SJCRH30 (cell line): ENCODE data around the gene NTRK3. TPM values are rescaled to one million over a fixed set of nuclear protein-coding genes. Genes with fewer than 3 reads are reported as not detected.

Source experiments
- DNase-seq, 2 experiments: peaks; one replicate each; pipeline ENCODE4 v3.0.0-alpha.2; 2015 to 2020
- H3K27ac ChIP-seq: fragments of 250-450 bp; sonication (Bioruptor Pico); 2 replicates; pipeline ENCODE4 v1.5.1; 2020; ENCODE audit warnings: mild to moderate bottlenecking, moderate library complexity
- H3K27me3 ChIP-seq: fragments of 250-450 bp; sonication (Bioruptor Pico); 2 replicates; pipeline ENCODE4 v1.5.1; 2020; ENCODE audit warnings: mild to moderate bottlenecking, moderate library complexity
- H3K36me3 ChIP-seq: fragments of 250-450 bp; sonication (Bioruptor Pico); 2 replicates; pipeline ENCODE4 v1.5.1; 2020; ENCODE audit warnings: mild to moderate bottlenecking, moderate library complexity
- H3K4me1 ChIP-seq: fragments of 250-450 bp; sonication (Bioruptor Pico); 2 replicates; pipeline ENCODE4 v1.5.1; 2020; ENCODE audit warnings: mild to moderate bottlenecking, moderate library complexity
- H3K4me3 ChIP-seq: fragments of 250-450 bp; sonication (Bioruptor Pico); 2 replicates; pipeline ENCODE4 v1.5.1; 2020; ENCODE audit warnings: mild to moderate bottlenecking, moderate library complexity
- H3K9me3 ChIP-seq: fragments of 250-450 bp; sonication (Bioruptor Pico); replicated peaks from 2 replicates; pipeline ENCODE4 v1.5.1; 2020; ENCODE audit warnings: mild to moderate bottlenecking, moderate library complexity
- total RNA-seq: library from RNA; depleted of rRNA; stranded (reverse); fragments of >200 nt; shearing (Covaris generic); gene quantifications from 2 replicates; pipeline ENCODE4 v1.2.3, GENCODE V29; 2014

NTRK3 gene
- total RNA-seq, 1 experiment from 2014 or later: 7.6 TPM

DNA sequence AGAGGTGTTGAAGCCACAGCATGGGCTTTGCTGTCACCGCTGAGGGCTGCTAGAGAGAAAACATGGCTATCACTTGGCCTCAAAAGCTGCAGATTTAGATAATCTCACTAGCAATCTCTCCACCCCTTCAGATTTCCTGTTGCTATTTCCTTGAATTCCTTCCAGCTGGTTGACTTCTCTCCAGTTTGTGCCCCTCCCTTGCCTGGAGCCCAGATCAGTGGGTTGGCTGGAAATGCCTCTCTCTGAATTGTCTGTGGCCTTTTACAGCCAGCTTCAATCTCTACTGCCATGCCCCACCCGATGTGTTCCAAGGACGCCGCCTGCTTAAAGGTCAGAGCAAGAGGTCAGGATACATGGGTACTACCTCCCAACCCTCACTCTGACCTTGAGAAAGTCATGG lies 294.1 kb downstream of the NTRK3 start:
- no peaks in the 10 kb centered on the region for H3K27me3 ChIP-seq
- H3K36me3 ChIP-seq: no peaks in the 10 kb centered on the region
- DNase-seq: no peak
- no peak overlapping the region for H3K27ac ChIP-seq
- no peaks in the 10 kb centered on the region for H3K9me3 ChIP-seq
- no peaks in the 10 kb centered on the region for H3K4me1 ChIP-seq
- H3K4me3 ChIP-seq: no peak overlapping the region

DNA sequence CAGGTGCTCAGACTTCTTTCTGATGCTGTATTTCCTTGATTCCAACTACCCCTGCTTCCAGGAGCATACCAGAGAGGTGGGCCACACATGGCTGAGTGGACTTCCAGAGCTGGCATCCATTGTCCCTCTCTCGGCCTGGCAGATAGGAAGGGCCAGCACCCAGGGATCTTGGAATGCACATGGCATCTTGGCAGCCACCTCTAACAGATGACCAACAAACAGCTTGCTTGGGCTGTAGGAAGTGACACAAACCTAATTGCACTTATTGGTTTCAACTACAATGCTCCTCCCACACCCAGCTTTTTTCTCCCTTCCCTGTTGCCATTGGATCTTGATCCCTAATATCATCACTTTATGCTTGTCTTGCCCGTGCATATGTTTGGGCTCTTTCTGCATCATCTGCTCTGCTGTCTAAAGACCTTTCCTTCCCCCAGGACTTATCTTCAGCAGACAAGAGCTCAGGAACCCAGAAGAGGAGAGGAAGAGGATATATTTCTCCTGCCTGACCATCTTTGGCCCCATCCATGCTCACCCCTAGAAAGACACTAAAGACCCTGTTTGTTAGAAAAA lies 294.6 kb downstream of the NTRK3 start:
- H3K36me3 ChIP-seq: no peaks in the 10 kb centered on the region
- H3K27me3 ChIP-seq: no peaks in the 10 kb centered on the region
- H3K9me3 ChIP-seq: no peaks in the 10 kb centered on the region
- H3K4me3 ChIP-seq: no peak overlapping the region
- H3K4me1 ChIP-seq: no peaks in the 10 kb centered on the region
- H3K27ac ChIP-seq: no peak overlapping the region
- no peak for DNase-seq

DNA sequence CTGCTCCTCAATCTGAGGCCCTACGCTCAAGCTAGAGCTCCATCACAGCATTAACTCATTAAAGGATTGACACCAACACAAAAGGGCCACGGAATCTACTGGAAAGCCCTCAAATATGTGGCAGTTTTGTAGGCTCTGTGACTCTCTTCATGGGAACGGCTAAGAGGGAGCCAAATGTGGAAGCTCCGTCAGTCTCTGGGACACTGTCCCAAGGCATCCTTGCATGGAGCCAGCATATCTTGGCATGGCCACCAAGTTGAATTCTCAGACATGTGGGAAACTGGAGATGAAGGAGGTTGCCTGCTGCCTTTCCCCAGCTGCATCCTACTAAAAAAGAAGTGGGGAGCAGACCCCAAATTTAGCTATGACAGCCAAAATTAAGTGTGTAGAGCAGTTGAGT lies 296.9 kb downstream of the NTRK3 start:
- no peaks in the 10 kb centered on the region for H3K4me1 ChIP-seq
- no peaks in the 10 kb centered on the region for H3K36me3 ChIP-seq
- H3K27ac ChIP-seq: no peak overlapping the region
- DNase-seq: no peak
- no peaks in the 10 kb centered on the region for H3K27me3 ChIP-seq
- no peaks in the 10 kb centered on the region for H3K9me3 ChIP-seq
- no peak overlapping the region for H3K4me3 ChIP-seq

DNA sequence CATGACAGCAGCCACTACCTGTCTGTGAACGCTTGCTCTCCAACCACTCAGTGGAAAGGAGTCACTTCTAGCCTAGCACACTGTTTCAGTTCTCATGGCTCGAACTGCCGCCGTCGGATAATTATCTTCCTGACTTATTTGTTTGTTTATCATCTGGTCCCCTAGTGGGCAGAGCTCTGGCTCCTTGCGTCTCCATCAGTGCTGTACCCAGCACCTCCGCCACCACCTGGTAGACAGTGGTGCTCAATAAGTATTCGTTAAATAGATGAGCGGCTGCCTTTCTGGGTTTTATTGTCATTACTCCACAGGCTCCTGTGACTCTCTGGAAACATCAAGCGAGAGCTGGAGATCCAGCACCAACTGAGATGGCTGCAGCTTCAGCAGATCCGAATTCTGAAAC lies 297.5 kb downstream of the NTRK3 start:
- no peaks in the 10 kb centered on the region for H3K9me3 ChIP-seq
- no peak overlapping the region for H3K4me3 ChIP-seq
- no peaks in the 10 kb centered on the region for H3K27me3 ChIP-seq
- no peak for DNase-seq
- H3K4me1 ChIP-seq: no peaks in the 10 kb centered on the region
- no peaks in the 10 kb centered on the region for H3K36me3 ChIP-seq
- H3K27ac ChIP-seq: no peak overlapping the region

DNA sequence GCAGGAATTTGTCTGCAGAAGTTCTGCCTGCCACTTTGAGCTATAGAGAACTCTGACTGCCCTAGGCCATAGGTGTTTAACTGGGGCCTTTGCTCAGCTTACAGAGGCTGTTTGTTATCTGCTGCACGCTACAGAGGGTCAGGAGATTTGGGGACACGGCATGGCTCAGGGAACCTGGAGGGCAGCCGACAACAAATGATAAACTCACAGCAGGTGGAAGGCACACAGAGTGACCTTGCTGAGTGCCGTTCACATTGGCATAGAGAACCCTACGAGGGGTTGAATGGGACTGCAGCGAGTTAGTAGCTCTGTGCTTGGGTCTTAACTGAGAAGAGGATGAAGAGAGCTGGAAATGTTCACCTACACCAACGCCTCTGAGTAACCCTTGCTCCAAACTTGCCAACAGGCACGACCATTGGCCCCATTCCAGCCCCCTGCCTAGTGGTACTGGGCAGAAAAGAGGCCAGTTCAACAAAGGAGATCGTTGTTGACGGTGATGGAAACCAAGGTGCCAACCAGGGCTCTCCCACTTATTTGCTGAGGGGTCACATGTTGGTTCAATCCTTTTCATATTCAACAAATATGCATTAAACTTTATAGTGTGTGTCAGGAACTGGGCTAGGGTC lies 301.1 kb downstream of the NTRK3 start:
- no peaks in the 10 kb centered on the region for H3K36me3 ChIP-seq
- no peak overlapping the region for H3K27ac ChIP-seq
- H3K27me3 ChIP-seq: no peaks in the 10 kb centered on the region

DNA sequence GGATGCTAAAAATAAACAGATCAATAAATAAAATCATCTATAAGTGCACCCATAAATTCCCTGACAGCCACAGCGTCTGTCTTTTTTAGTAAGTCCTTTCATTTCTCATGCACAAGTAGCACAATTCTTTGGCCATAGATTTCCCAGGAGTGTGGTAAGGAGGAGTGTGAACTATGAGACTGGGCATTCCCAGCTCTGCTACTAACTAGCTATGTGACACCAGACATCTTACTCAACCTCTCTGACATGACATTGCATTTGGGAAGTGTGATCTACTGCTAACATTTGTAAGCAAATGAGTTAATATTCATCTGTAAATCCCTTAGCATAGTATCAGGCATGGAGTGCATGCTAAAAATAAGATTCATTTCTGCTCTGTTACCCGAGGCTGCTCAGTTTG lies 301.7 kb downstream of the NTRK3 start:
- Histone ChIP-seq H3K27me3 (no peaks in the 10 kb centered on the region), H3K9me3 (no peaks in the 10 kb centered on the region), H3K36me3 (no peaks in the 10 kb centered on the region), H3K4me1 (no peaks in the 10 kb centered on the region), H3K4me3 (no peak overlapping the region), H3K27ac (no peak overlapping the region)
- DNase-seq: no peak

More for the DNA sequence above, 301.1 kb downstream of the NTRK3 start:
- H3K9me3 ChIP-seq: no peaks in the 10 kb centered on the region
- no peak for DNase-seq
- no peaks in the 10 kb centered on the region for H3K4me1 ChIP-seq
- H3K4me3 ChIP-seq: no peak overlapping the region

DNA sequence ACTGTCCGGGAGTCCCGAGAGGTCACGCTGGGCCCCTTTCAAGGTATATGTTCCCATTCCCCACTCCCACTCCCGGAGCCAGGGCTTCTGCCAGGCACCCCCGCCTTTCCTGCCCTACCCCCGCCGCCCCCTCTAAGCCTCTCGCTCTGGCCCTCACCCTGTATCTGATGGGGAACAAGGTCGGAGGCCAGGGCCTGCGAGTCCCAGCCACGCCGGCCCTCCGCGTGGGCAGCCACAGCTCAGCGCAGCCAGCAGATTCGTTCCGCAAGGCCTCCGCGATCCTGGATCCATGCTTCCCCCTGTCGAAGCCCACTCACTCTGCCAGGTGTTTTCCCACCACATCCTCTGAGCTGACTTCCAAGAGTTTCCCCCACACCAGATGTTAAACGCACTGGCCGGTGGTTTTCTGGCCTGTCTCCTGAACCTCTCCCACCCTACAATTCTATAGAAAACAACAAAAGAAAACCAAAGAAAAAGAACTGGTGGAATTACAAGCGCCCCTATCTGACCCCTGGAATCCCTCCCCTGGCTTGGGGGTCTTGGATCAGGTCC lies 303.7 kb downstream of the NTRK3 start:
- Histone ChIP-seq H3K36me3 (no peaks in the 10 kb centered on the region), H3K27me3 (no peaks in the 10 kb centered on the region), H3K27ac (no peak overlapping the region), H3K4me3 (no peak overlapping the region), H3K9me3 (no peaks in the 10 kb centered on the region), H3K4me1 (no peaks in the 10 kb centered on the region)
- no peak for DNase-seq

DNA sequence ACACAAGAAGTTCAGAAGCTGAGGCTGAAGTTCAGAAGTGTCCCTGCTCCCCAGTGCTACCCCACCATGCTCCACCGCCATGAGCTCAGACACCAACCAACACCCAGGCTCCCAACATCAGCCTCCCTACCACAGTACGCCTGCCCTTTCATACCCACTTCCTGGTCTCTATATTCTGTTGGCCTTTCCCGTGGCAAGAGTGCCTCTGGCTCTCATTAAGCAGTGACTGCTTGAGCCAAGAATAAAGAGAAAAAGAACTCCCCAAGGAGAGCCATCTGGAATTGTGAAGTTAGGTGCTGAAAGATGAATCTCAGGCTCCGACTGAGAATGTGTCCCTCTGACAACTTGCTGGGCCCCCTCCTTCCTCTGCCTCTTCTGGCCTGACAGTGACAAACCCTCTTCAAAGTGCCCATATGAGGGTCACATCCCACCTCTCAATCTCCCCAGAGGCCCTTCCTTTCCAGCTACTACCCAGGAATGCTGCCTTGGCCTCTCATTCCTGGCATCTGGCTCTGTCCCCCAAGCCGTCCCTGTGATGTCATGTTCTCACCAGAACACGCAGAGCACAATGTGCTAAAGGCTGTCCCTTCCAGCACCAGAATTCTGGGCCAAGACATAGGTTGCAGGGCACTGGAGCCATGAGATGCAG lies 306.8 kb downstream of the NTRK3 start:
- DNase-seq: no peak
- H3K4me1 ChIP-seq: no peaks in the 10 kb centered on the region
- no peaks in the 10 kb centered on the region for H3K36me3 ChIP-seq
- H3K27me3 ChIP-seq: no peaks in the 10 kb centered on the region
- H3K27ac ChIP-seq: no peak overlapping the region
- no peaks in the 10 kb centered on the region for H3K9me3 ChIP-seq
- no peak overlapping the region for H3K4me3 ChIP-seq

DNA sequence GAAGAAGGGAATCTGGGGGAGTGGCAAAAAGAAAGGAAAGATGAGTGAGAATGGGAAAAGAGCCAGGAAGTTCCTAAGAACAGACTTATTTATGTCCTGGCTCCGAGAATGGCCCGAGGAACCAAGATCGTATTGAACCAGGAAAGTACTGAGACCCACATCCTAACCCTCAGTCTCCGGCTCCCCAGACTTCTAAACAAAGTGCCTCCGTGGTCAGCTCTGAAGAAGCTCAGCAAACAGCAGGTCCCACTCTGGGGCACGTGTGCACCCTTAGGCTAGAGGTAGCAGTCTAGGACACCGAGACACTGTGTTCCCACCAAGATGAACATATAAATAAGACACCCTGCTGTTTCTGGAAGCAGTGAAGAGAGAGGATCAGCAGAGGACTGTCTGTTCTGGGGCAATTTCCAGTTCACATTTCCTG lies 307.4 kb downstream of the NTRK3 start:
- H3K27me3 ChIP-seq: no peaks in the 10 kb centered on the region
- DNase-seq: no peak
- H3K27ac ChIP-seq: no peak overlapping the region
- H3K9me3 ChIP-seq: no peaks in the 10 kb centered on the region
- no peaks in the 10 kb centered on the region for H3K36me3 ChIP-seq
- no peak overlapping the region for H3K4me3 ChIP-seq
- no peaks in the 10 kb centered on the region for H3K4me1 ChIP-seq

DNA sequence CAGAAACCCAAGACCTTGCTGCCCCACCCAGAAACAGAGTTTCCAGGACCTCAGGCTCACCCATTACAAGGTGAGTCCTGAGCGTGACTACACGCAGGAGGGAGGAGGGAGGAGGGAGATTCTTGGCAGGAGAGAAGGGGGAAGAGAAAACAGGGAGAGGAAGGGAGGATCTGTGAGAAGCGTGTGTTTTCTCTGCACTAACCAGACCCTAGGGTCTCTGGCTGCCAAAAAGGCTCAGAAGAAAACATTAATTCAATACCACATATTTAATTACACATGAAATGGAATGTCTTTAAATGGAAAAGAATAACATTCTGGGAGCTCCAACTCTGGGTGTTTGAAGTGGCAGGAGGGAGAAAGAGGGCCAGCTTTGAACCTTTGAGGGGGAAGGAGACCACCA lies 309.0 kb downstream of the NTRK3 start:
- Histone ChIP-seq H3K4me1 (0 out of 2 replicates have a peak, but pooled peaks cover 3% of the 10 kb centered on the region), H3K36me3 (no peaks in the 10 kb centered on the region), H3K27me3 (no peaks in the 10 kb centered on the region), H3K9me3 (no peaks in the 10 kb centered on the region), H3K4me3 (no peak overlapping the region), H3K27ac (no peak overlapping the region)
- DNase-seq: no peak

DNA sequence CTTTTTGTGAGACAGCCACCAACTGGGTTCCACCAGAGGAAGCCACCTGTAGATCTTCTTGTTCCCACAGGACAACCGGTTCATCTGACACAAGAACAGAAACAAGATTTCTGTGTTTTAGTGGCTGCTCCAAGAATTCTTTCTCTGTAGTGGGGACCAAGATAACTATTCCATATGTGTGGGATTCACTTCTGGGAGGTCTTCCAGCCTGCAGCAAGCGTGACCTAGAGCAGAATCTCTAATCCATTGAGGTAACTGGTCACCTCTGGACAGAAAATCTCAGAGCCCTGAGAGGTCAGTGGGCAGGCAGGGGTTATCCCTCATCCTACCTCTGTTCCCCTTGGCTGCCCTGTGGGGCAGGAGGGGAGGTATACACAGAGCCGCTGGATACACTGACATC lies 311.3 kb downstream of the NTRK3 start:
- H3K4me1 ChIP-seq: peaks cover 6% of the 10 kb centered on the region; the same call in 1 of the 2 replicates
- no peaks in the 10 kb centered on the region for H3K36me3 ChIP-seq
- no peak overlapping the region for H3K27ac ChIP-seq
- H3K9me3 ChIP-seq: no peaks in the 10 kb centered on the region
- no peak for DNase-seq
- no peak overlapping the region for H3K4me3 ChIP-seq
- no peaks in the 10 kb centered on the region for H3K27me3 ChIP-seq

DNA sequence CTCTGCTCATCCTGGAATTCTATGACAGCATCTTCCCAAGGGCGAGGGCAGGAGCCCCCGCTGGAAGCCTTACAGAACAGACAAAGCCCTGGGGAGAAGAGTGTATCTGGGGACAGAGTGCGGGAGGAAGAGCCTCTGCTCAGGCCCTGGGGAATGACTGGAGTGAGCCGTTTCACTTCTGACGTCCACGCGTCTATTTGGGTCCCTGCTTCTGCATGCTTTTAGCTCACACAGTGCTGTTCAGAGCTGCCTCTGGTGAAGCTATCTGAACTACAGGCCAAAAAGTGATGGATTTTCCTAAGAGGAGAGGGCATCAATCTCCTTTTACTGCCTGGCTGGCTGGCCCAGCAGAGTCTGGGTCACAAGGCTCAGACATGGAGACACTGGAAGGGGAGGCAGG lies 311.8 kb downstream of the NTRK3 start:
- H3K4me3 ChIP-seq: no peak overlapping the region
- H3K27me3 ChIP-seq: no peaks in the 10 kb centered on the region
- no peaks in the 10 kb centered on the region for H3K9me3 ChIP-seq
- no peak overlapping the region for H3K27ac ChIP-seq
- no peak for DNase-seq
- peaks cover 6% of the 10 kb centered on the region; the same call in 1 of the 2 replicates for H3K4me1 ChIP-seq
- no peaks in the 10 kb centered on the region for H3K36me3 ChIP-seq

DNA sequence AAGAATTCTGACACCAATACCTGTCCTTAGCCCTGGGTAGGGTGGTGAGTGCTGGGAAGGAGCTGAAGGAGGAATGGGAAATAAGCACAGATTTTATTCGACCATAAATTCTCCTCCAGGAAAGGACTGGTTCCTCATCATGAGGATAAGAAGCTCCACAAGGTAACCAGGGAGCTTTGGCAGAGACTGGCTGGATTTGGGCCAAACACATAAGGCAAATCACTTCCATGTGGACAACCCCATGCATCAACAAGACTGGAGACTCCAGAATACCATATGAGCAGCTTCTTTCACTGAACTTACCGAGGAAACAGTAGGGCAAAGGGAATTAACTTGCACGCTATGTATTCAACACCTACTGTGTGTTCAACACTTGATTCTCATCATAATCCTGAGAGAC lies 312.5 kb downstream of the NTRK3 start:
- Histone ChIP-seq H3K36me3 (no peaks in the 10 kb centered on the region), H3K27ac (no peak overlapping the region), H3K4me3 (no peak overlapping the region), H3K27me3 (no peaks in the 10 kb centered on the region), H3K4me1 (peaks cover 6% of the 10 kb centered on the region; the same call in 1 of the 2 replicates), H3K9me3 (no peaks in the 10 kb centered on the region)
- DNase-seq: no peak

DNA sequence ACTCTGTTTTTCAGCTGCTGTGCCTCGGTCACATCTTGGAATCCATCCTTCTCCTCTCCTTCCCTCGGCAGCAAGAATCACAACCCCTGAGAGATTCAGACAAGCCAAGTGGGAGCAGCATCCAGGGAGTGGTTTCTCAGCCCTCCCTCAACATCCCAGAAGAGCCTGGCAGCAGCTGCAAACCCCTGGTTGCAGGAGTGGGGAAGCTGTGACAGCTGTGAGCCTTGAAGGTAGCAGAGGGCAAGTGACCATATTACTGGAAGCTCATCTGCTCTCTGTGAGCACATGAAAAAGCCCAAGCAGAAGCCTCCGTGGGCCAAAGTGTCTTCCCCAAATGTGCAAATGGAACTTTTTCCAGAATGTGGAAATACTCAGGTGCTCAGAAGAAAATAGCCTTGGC lies 312.9 kb downstream of the NTRK3 start:
- H3K27ac ChIP-seq: no peak overlapping the region
- no peaks in the 10 kb centered on the region for H3K9me3 ChIP-seq
- no peaks in the 10 kb centered on the region for H3K27me3 ChIP-seq
- DNase-seq: peak; percentile 34 to 65
- no peak overlapping the region for H3K4me3 ChIP-seq
- H3K4me1 ChIP-seq: peaks cover 6% of the 10 kb centered on the region; the same call in 1 of the 2 replicates
- H3K36me3 ChIP-seq: no peaks in the 10 kb centered on the region

DNA sequence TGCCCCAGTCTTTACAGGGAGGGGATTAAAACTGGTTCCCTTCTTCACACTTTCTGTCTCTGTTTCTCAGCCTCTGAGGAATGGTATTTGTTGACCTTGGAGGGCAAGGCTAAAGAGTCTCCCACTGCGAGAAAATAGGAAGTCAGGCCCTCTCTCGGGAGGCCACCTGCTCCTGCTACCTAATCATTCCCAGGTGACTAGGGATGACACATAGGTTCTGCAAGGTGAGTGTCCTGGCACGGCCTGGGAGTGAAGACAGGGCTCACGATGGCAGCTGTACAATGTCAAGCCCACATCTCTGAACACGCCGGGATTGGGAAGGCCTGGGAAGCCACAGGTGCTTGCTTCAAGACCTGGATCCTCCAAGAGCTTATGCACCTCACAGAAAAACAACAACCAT lies 314.2 kb downstream of the NTRK3 start:
- Histone ChIP-seq H3K9me3 (no peaks in the 10 kb centered on the region), H3K27me3 (no peaks in the 10 kb centered on the region), H3K4me3 (no peak overlapping the region), H3K4me1 (peaks cover 6% of the 10 kb centered on the region; the same call in 1 of the 2 replicates), H3K36me3 (no peaks in the 10 kb centered on the region), H3K27ac (no peak overlapping the region)
- DNase-seq: no peak
